ENCODE results near the gene RNF207.

RNF207 gene

DNA sequence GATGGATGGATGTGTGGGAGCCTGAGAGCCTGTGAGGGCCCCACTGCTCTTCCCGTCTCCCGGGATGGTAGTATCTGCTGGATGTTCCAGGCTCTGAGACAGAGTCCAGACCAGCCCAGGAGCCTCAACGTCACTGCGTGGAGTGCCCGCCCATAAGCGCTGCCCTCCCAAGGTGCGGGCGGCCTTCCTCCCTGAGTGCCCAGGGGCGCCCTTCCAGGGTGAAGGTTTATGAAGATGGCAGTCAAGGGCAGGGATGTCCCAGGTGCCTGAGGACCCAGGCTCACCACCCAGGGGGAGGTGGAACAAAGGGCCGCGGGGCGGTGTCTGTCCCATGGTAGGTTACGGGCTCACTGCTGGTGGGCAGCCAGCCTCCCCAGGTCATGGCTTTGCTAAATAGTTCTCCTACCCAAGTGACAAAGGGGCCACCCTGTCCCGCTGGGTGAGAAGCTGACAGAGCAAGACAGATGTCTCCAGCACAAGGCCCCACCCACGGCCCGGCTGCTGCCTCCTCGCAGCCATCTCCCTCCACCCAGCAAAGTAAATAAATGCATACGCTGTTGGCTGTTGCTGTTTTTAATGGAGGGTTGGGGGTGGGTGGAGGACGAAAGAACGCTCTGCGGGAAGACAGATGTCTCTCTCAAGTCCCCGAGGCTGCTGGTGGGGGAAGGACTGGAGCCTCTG lies 63.9 kb downstream of the RNF207 start:
- Histone ChIP-seq H3K27ac (ENCODE audit: extremely low read depth, low read depth, low read length) (no peak overlapping the region; the same call in 1 of the 2 replicates), H3K4me3 (ENCODE audit: low read depth, low read length) (no peak overlapping the region), H3K9me3 (ENCODE audit: control insufficient read depth, insufficient read depth, low read depth, low read length) (no peaks in the 10 kb centered on the region), H3K36me3 (ENCODE audit: control insufficient read depth in 2 of 2, insufficient read depth in 1 of 2, low read length in 2 of 2) (peaks cover 0 to 14% of the 10 kb centered on the region in 2 experiments; a peak in 1 of 3 replicates), H3K4me1 (ENCODE audit: control insufficient read depth, insufficient read depth, low read length) (peaks cover 36% of the 10 kb centered on the region)
- ChIA-PET POLR2A (no interaction called here), CTCF (interaction anchor here (2.1 kb wide), 1 partner anchor 23 kb away, joined by 8 read pairs; no protein-coding TSS in a partner anchor)
- TF ChIP-seq ZIC2 (tag by site-specific recombination; IDR thresholded peaks at IDR 0.05), result peak; percentile 96
- 0 out of 2 replicates have a peak, but pooled peaks have one; percentile 36 for TF ChIP-seq ZEB2 (tag by site-specific recombination; IDR thresholded peaks at IDR 0.05)
- peak; percentile 63 for TF ChIP-seq ZNF423 (tag by site-specific recombination; IDR thresholded peaks at IDR 0.05)
- TF ChIP-seq, protein P1, sequence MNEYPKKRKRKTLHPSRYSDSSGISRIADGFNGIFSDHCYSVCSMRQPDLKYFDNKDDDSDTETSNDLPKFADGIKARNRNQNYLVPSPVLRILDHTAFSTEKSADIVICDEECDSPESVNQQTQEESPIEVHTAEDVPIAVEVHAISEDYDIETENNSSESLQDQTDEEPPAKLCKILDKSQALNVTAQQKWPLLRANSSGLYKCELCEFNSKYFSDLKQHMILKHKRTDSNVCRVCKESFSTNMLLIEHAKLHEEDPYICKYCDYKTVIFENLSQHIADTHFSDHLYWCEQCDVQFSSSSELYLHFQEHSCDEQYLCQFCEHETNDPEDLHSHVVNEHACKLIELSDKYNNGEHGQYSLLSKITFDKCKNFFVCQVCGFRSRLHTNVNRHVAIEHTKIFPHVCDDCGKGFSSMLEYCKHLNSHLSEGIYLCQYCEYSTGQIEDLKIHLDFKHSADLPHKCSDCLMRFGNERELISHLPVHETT (tag by site-specific recombination; IDR thresholded peaks at IDR 0.05), result no peak
- peak; percentile 99 for TF ChIP-seq KLF1 (tag by site-specific recombination; IDR thresholded peaks at IDR 0.05)
- peak; percentile 79 for TF ChIP-seq SCRT2 (tag by site-specific recombination; IDR thresholded peaks at IDR 0.05)
- peak; percentile 95 for TF ChIP-seq ZNF341 (tag by site-specific recombination; IDR thresholded peaks at IDR 0.05; ENCODE audit: low read depth)
- TF ChIP-seq ZFHX2 (tag by site-specific recombination; conservative IDR thresholded peaks at IDR 0.05), result peak; percentile 98
- peak; percentile 74 for TF ChIP-seq SP7 (tag by site-specific recombination; IDR thresholded peaks at IDR 0.05)
- TF ChIP-seq, protein P2, sequence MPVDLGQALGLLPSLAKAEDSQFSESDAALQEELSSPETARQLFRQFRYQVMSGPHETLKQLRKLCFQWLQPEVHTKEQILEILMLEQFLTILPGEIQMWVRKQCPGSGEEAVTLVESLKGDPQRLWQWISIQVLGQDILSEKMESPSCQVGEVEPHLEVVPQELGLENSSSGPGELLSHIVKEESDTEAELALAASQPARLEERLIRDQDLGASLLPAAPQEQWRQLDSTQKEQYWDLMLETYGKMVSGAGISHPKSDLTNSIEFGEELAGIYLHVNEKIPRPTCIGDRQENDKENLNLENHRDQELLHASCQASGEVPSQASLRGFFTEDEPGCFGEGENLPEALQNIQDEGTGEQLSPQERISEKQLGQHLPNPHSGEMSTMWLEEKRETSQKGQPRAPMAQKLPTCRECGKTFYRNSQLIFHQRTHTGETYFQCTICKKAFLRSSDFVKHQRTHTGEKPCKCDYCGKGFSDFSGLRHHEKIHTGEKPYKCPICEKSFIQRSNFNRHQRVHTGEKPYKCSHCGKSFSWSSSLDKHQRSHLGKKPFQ (tag by site-specific recombination; IDR thresholded peaks at IDR 0.05), result 0 out of 2 replicates have a peak, but pooled peaks have one; percentile 21
- peak; percentile 9; the same call in 1 of the 2 replicates for TF ChIP-seq OSR2 (tag by site-specific recombination; IDR thresholded peaks at IDR 0.05)
- no peak for TF ChIP-seq ZNF19 (tag by site-specific recombination; IDR thresholded peaks at IDR 0.05; ENCODE audit: low read depth)
- TF ChIP-seq GLIS1 (tag by site-specific recombination; IDR thresholded peaks at IDR 0.05), result peak; percentile 89
- TF ChIP-seq ZNF239 (tag by site-specific recombination; IDR thresholded peaks at IDR 0.05), result no peak
- peak; percentile 67 for TF ChIP-seq FEZF1 (tag by site-specific recombination; IDR thresholded peaks at IDR 0.05)
- TF ChIP-seq SP2 (tag by site-specific recombination; IDR thresholded peaks at IDR 0.05), result peak; percentile 33
- no peak for TF ChIP-seq ZNF10 (tag by site-specific recombination; IDR thresholded peaks at IDR 0.05)
- peak; percentile 98 for TF ChIP-seq EGR2 (tag by site-specific recombination; IDR thresholded peaks at IDR 0.05; ENCODE audit: low read depth)
- TF ChIP-seq, protein P3, sequence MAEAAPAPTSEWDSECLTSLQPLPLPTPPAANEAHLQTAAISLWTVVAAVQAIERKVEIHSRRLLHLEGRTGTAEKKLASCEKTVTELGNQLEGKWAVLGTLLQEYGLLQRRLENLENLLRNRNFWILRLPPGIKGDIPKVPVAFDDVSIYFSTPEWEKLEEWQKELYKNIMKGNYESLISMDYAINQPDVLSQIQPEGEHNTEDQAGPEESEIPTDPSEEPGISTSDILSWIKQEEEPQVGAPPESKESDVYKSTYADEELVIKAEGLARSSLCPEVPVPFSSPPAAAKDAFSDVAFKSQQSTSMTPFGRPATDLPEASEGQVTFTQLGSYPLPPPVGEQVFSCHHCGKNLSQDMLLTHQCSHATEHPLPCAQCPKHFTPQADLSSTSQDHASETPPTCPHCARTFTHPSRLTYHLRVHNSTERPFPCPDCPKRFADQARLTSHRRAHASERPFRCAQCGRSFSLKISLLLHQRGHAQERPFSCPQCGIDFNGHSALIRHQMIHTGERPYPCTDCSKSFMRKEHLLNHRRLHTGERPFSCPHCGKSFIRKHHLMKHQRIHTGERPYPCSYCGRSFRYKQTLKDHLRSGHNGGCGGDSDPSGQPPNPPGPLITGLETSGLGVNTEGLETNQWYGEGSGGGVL (tag by site-specific recombination; IDR thresholded peaks at IDR 0.05), result peak; percentile 33; the same call in 1 of the 2 replicates

DNA sequence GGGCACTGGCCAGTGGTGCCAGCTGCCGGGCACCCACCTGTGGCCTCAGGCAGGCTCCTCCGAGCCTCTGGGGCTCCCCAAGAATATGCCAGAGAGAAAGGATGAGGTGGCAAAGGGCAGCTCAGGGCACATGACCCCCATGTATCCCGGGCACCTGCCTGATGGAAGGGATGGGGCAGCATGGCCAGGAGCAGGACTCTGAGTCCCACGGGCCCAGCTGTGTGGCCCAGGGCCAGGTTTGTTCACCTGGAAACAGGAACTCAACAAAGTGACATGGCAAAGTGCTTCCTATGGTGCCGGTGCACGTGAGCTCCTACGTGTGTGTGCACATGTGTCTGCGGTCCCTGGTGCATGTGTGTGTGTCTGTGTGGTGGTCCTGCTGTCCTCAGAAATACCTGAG lies 64.5 kb downstream of the RNF207 start:
- ChIA-PET POLR2A (no interaction called here), CTCF (interaction anchor here (0.6 to 2.1 kb wide), 2 partner anchors 24 to 87 kb away, joined by 3 to 8 read pairs; no protein-coding TSS in a partner anchor)
- no peaks in the 10 kb centered on the region for H3K9me3 ChIP-seq (ENCODE audit: control insufficient read depth, insufficient read depth, low read depth, low read length)
- H3K4me3 ChIP-seq (ENCODE audit: low read depth, low read length), result no peak overlapping the region
- TF ChIP-seq SCRT1 (tag by site-specific recombination; IDR thresholded peaks at IDR 0.05; ENCODE audit: borderline replicate concordance) (0 out of 2 replicates have a peak, but pooled peaks have one; percentile 39), ZNF335 (tag by site-specific recombination; conservative IDR thresholded peaks at IDR 0.05) (peak; percentile 18; the same call in 1 of the 2 replicates), ZNF121 (tag by site-specific recombination; IDR thresholded peaks at IDR 0.05) (no peak), ZNF501 (tag by site-specific recombination; IDR thresholded peaks at IDR 0.05) (no peak)
- TF ChIP-seq, protein P4, sequence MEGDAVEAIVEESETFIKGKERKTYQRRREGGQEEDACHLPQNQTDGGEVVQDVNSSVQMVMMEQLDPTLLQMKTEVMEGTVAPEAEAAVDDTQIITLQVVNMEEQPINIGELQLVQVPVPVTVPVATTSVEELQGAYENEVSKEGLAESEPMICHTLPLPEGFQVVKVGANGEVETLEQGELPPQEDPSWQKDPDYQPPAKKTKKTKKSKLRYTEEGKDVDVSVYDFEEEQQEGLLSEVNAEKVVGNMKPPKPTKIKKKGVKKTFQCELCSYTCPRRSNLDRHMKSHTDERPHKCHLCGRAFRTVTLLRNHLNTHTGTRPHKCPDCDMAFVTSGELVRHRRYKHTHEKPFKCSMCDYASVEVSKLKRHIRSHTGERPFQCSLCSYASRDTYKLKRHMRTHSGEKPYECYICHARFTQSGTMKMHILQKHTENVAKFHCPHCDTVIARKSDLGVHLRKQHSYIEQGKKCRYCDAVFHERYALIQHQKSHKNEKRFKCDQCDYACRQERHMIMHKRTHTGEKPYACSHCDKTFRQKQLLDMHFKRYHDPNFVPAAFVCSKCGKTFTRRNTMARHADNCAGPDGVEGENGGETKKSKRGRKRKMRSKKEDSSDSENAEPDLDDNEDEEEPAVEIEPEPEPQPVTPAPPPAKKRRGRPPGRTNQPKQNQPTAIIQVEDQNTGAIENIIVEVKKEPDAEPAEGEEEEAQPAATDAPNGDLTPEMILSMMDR (tag by site-specific recombination; IDR thresholded peaks at IDR 0.05), result no peak
- peaks cover 36% of the 10 kb centered on the region for H3K4me1 ChIP-seq (ENCODE audit: control insufficient read depth, insufficient read depth, low read length)
- peaks cover 0 to 14% of the 10 kb centered on the region in 2 experiments; a peak in 1 of 3 replicates for H3K36me3 ChIP-seq (ENCODE audit: control insufficient read depth in 2 of 2, insufficient read depth in 1 of 2, low read length in 2 of 2)
- H3K27ac ChIP-seq (ENCODE audit: extremely low read depth, low read depth, low read length), result no peak overlapping the region; the same call in 1 of the 2 replicates

All from HEK293 (cell line).